Measurements from ENCODE around the gene RCVRN.

Gene RCVRN

GRCh38 chr17:9937901-9938300 is 32.8 kb upstream of the RCVRN start:
- Histone ChIP-seq H3K4me1 (ENCODE audit: insufficient read depth, low read length, poor library complexity, severe bottlenecking) (no peaks in the 10 kb centered on the region), H3K79me2 (ENCODE audit: insufficient read depth, low read length) (no peaks in the 10 kb centered on the region), H3K9ac (ENCODE audit: low read depth, low read length, poor library complexity, severe bottlenecking) (no peak overlapping the region), H3K27me3 (ENCODE audit: insufficient read depth, low read length, poor library complexity, severe bottlenecking) (no peaks in the 10 kb centered on the region), H3K9me2 (replicated peaks; ENCODE audit: low read depth, low read length) (no peaks in the 10 kb centered on the region), H3K36me3 (ENCODE audit: insufficient read depth, low read length) (peaks cover 65% of the 10 kb centered on the region), H3K9me3 (ENCODE audit: insufficient read depth, low read depth, low read length) (no peaks in the 10 kb centered on the region; the same call in 1 of the 2 replicates), H3F3A (ENCODE audit: low read depth) (no peaks in the 10 kb centered on the region), H2AFZ (ENCODE audit: low read length) (no peak overlapping the region), H4K20me1 (ENCODE audit: insufficient read depth, low read length, poor library complexity, severe bottlenecking) (no peaks in the 10 kb centered on the region), H3K4me2 (ENCODE audit: low read depth, low read length, poor library complexity, severe bottlenecking) (no peak overlapping the region), H3K4me3 (ENCODE audit: low read length, poor library complexity, severe bottlenecking) (no peak overlapping the region)
- TF ChIP-seq EZH2phosphoT487 (IDR thresholded peaks at IDR 0.05; ENCODE audit: borderline replicate concordance) = no peak
- TF ChIP-seq, protein P1, sequence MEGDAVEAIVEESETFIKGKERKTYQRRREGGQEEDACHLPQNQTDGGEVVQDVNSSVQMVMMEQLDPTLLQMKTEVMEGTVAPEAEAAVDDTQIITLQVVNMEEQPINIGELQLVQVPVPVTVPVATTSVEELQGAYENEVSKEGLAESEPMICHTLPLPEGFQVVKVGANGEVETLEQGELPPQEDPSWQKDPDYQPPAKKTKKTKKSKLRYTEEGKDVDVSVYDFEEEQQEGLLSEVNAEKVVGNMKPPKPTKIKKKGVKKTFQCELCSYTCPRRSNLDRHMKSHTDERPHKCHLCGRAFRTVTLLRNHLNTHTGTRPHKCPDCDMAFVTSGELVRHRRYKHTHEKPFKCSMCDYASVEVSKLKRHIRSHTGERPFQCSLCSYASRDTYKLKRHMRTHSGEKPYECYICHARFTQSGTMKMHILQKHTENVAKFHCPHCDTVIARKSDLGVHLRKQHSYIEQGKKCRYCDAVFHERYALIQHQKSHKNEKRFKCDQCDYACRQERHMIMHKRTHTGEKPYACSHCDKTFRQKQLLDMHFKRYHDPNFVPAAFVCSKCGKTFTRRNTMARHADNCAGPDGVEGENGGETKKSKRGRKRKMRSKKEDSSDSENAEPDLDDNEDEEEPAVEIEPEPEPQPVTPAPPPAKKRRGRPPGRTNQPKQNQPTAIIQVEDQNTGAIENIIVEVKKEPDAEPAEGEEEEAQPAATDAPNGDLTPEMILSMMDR (conservative IDR thresholded peaks at IDR 0.05; ENCODE audit: low read length) = no peak

GRCh38 chr17:9937241-9937761 is 32.2 kb upstream of the RCVRN start:
- no peak overlapping the region for H3K9ac ChIP-seq (ENCODE audit: low read depth, low read length, poor library complexity, severe bottlenecking)
- no peaks in the 10 kb centered on the region for H3K9me2 ChIP-seq (replicated peaks; ENCODE audit: low read depth, low read length)
- no peaks in the 10 kb centered on the region; the same call in 1 of the 2 replicates for H3K9me3 ChIP-seq (ENCODE audit: insufficient read depth, low read depth, low read length)
- H3K4me1 ChIP-seq (ENCODE audit: insufficient read depth, low read length, poor library complexity, severe bottlenecking) = no peaks in the 10 kb centered on the region
- no peaks in the 10 kb centered on the region for H3F3A ChIP-seq (ENCODE audit: low read depth)
- H3K36me3 ChIP-seq (ENCODE audit: insufficient read depth, low read length) = peaks cover 63% of the 10 kb centered on the region
- H4K20me1 ChIP-seq (ENCODE audit: insufficient read depth, low read length, poor library complexity, severe bottlenecking) = no peaks in the 10 kb centered on the region
- H3K4me3 ChIP-seq (ENCODE audit: low read length, poor library complexity, severe bottlenecking) = no peak overlapping the region
- H3K27me3 ChIP-seq (ENCODE audit: insufficient read depth, low read length, poor library complexity, severe bottlenecking) = no peaks in the 10 kb centered on the region
- no peak overlapping the region for H2AFZ ChIP-seq (ENCODE audit: low read length)
- H3K79me2 ChIP-seq (ENCODE audit: insufficient read depth, low read length) = no peaks in the 10 kb centered on the region
- H3K4me2 ChIP-seq (ENCODE audit: low read depth, low read length, poor library complexity, severe bottlenecking) = no peak overlapping the region
- no peak for TF ChIP-seq EZH2phosphoT487 (IDR thresholded peaks at IDR 0.05; ENCODE audit: borderline replicate concordance)
- TF ChIP-seq, protein P1 (conservative IDR thresholded peaks at IDR 0.05; ENCODE audit: low read length) = no peak

GRCh38 chr17:9936095-9936494 is 31.0 kb upstream of the RCVRN start:
- Histone ChIP-seq H3K9ac (ENCODE audit: low read depth, low read length, poor library complexity, severe bottlenecking) (no peak overlapping the region), H3K36me3 (ENCODE audit: insufficient read depth, low read length) (peaks cover 60% of the 10 kb centered on the region), H3K4me1 (ENCODE audit: insufficient read depth, low read length, poor library complexity, severe bottlenecking) (no peaks in the 10 kb centered on the region), H3K79me2 (ENCODE audit: insufficient read depth, low read length) (no peaks in the 10 kb centered on the region), H3K9me3 (ENCODE audit: insufficient read depth, low read depth, low read length) (no peaks in the 10 kb centered on the region; the same call in 1 of the 2 replicates), H4K20me1 (ENCODE audit: insufficient read depth, low read length, poor library complexity, severe bottlenecking) (no peaks in the 10 kb centered on the region), H3K9me2 (replicated peaks; ENCODE audit: low read depth, low read length) (no peaks in the 10 kb centered on the region), H3K4me3 (ENCODE audit: low read length, poor library complexity, severe bottlenecking) (no peak overlapping the region), H3F3A (ENCODE audit: low read depth) (no peaks in the 10 kb centered on the region), H3K4me2 (ENCODE audit: low read depth, low read length, poor library complexity, severe bottlenecking) (no peak overlapping the region), H3K27me3 (ENCODE audit: insufficient read depth, low read length, poor library complexity, severe bottlenecking) (no peaks in the 10 kb centered on the region), H2AFZ (ENCODE audit: low read length) (no peak overlapping the region)
- TF ChIP-seq, protein P1 (conservative IDR thresholded peaks at IDR 0.05; ENCODE audit: low read length) = no peak
- TF ChIP-seq EZH2phosphoT487 (IDR thresholded peaks at IDR 0.05; ENCODE audit: borderline replicate concordance) = no peak

Measured in Loucy (cell line).